Aorta (tissue), 5 donors: ENCODE measurements around the gene VAT1L. TPM values are rescaled to one million over a fixed set of nuclear protein-coding genes. Genes with fewer than 3 reads are reported as not detected.
A peak's percentile ranks its signal among the peaks of the same experiment; 100 is the strongest.

Experiments
- ATAC-seq: fragments of 200-7000 bp; cut with Tn5 transposase; one replicate; pipeline ENCODE4 v1.9.1; 2022; ENCODE audit warnings: moderate library complexity; ENCODE audit not compliant: low FRiP score
- DNase-seq, 2 donors: peaks; one replicate each; pipeline ENCODE4 v3.0.0-alpha.2; 2020
- H3K27ac ChIP-seq, 2 donors: one replicate each; pipeline ENCODE4 v1.5.1; 2013; ENCODE audit warnings: low read length in 2 of 2, mild to moderate bottlenecking in 2 of 2, moderate library complexity in 2 of 2, control low read depth in 1 of 2, inconsistent platforms in 1 of 2, low read depth in 1 of 2
- H3K27me3 ChIP-seq, 2 donors: one replicate each; pipeline ENCODE4 v1.6.1; 2013; ENCODE audit warnings: control low read depth in 1 of 2, low read length in 1 of 2, mild to moderate bottlenecking in 1 of 2, moderate library complexity in 1 of 2; ENCODE audit not compliant: insufficient read depth in 2 of 2, control insufficient read depth in 1 of 2
- H3K36me3 ChIP-seq, 2 donors: one replicate each; pipeline ENCODE4 v1.6.1; 2013; ENCODE audit warnings: control low read depth in 1 of 2, low read length in 1 of 2, mild to moderate bottlenecking in 1 of 2; ENCODE audit not compliant: insufficient read depth in 2 of 2, control insufficient read depth in 1 of 2
- H3K4me1 ChIP-seq, 2 donors: one replicate each; pipeline ENCODE4 v1.6.1; 2013; ENCODE audit warnings: low read length in 2 of 2, control low read depth in 1 of 2, mild to moderate bottlenecking in 1 of 2, moderate library complexity in 1 of 2; ENCODE audit not compliant: insufficient read depth in 2 of 2, control insufficient read depth in 1 of 2
- H3K4me3 ChIP-seq, 2 donors: one replicate each; pipeline ENCODE4 v1.5.1; 2013; ENCODE audit warnings: low read length in 2 of 2, control low read depth in 1 of 2, mild to moderate bottlenecking in 1 of 2
- H3K9me3 ChIP-seq: one replicate; pipeline ENCODE4 v1.6.1; 2013; ENCODE audit warnings: mild to moderate bottlenecking, low read length; ENCODE audit not compliant: control insufficient read depth
- WGBS, 2 donors: extraction: QIAGEN DNeasy Blood & Tissue Kit; methylation state at CpG; one replicate each; pipeline ENCODE4 v1.1.7; 2013; 5-methylcytosine and 5-hydroxymethylcytosine counted together
- intact Hi-C, 2 donors: fragments of 100-400 bp; cut with DNase I; formaldehyde crosslinking; loops; one replicate each; pipeline versions ENCODE4 v1.14.2 to v1.15.0; 2022
- polyA plus RNA-seq, 2 donors: library from polyadenylated mRNA; stranded (reverse); fragments of 200-250 nt; gene quantifications; one replicate each; pipeline ENCODE4 v1.2.3, GENCODE V29; 2013
- total RNA-seq, 2 donors: library from RNA; stranded (reverse); fragmentation: NEBNext Ultra II Directional; extraction: Animal tissue kit (Norgen Biotek cat#: 25700); gene quantifications; one replicate each; pipeline ENCODE4 v1.2.1, GENCODE V29; 2021
- donor health status: healthy with polysubstance abuse.
- donor health status: Bipolar disorder and iron deficiency.
- donor health status: DM: no; HTN: no; CAD: no.
- donor health status: DM: no; HTN: no; CAD: no.
- donor health status: DM: yes; HTN: yes; CAD: no.

Gene VAT1L
- total and polyA plus RNA-seq, 4 donors, result 9.3 to 28.4 (median 17.6) TPM

- Histone ChIP-seq H3K9me3 (no peaks in the 10 kb centered on the region), H3K36me3 (no peaks in the 10 kb centered on the region), H3K27ac (no peak overlapping the region), H3K4me1 (peaks cover 0 to 4% of the 10 kb centered on the region in 2 donors), H3K27me3 (no peaks in the 10 kb centered on the region), H3K4me3 (no peak overlapping the region)
- ATAC-seq (no peak), DNase-seq (no peak)
- intact Hi-C loops, result no loop called here
- 84 to 85% methylated on average over 7 of the region's 7 CpGs for WGBS, 2 donors
Measured at GRCh38 chr16:77877712-77878347, 89.5 kb downstream of the VAT1L start.

- Histone ChIP-seq H3K36me3 (no peaks in the 10 kb centered on the region), H3K9me3 (no peaks in the 10 kb centered on the region), H3K27me3 (no peaks in the 10 kb centered on the region), H3K27ac (peak overlapping the region in 1 of 2 donors; percentile 66), H3K4me3 (no peak overlapping the region), H3K4me1 (peaks cover 6 to 10% of the 10 kb centered on the region in 2 donors)
- ATAC-seq, result no peak
- intact Hi-C loops, result no loop called here
- no peak for DNase-seq
- WGBS, 2 donors, result 43 to 50% methylated on average over 2 of the region's 2 CpGs
Measured at GRCh38 chr16:77881355-77882030, 93.1 kb downstream of the VAT1L start.

- Histone ChIP-seq H3K4me3 (no peak overlapping the region), H3K27me3 (no peaks in the 10 kb centered on the region), H3K4me1 (peaks cover 6 to 10% of the 10 kb centered on the region in 2 donors), H3K27ac (no peak overlapping the region), H3K9me3 (no peaks in the 10 kb centered on the region), H3K36me3 (no peaks in the 10 kb centered on the region)
- ATAC-seq, result no peak
- no peak for DNase-seq
- WGBS, 2 donors, result 14 to 37% methylated on average over 1 of the region's 1 CpG
- intact Hi-C loops, result no loop called here
Measured at GRCh38 chr16:77882358-77882757, 94.0 kb downstream of the VAT1L start.

GRCh38 chr16:77885571-77886295 is 97.4 kb downstream of the VAT1L start:
- Histone ChIP-seq H3K9me3 (no peaks in the 10 kb centered on the region), H3K27me3 (no peaks in the 10 kb centered on the region), H3K27ac (peak overlapping the region; percentile 39 to 45), H3K4me1 (peaks cover 6 to 10% of the 10 kb centered on the region in 2 donors), H3K36me3 (no peaks in the 10 kb centered on the region), H3K4me3 (no peak overlapping the region)
- intact Hi-C loops, result loop anchor here in 1 of 2 donors (5.0 kb wide), 1 partner anchor 52 kb away; no protein-coding TSS in a partner anchor
- WGBS, 2 donors, result 21 to 26% methylated on average over 6 of the region's 6 CpGs
- no peak for DNase-seq
- no peak for ATAC-seq

- H3K4me3 ChIP-seq, result no peak overlapping the region
- no peak overlapping the region for H3K27ac ChIP-seq
- WGBS, 2 donors, result 52 to 62% methylated on average over 7 of the region's 7 CpGs
- no peak for ATAC-seq
- no peaks in the 10 kb centered on the region for H3K27me3 ChIP-seq
- H3K36me3 ChIP-seq, result no peaks in the 10 kb centered on the region
- no peak for DNase-seq
- H3K4me1 ChIP-seq, result peaks cover 2 to 10% of the 10 kb centered on the region in 2 donors
- no peaks in the 10 kb centered on the region for H3K9me3 ChIP-seq
- intact Hi-C loops, result loop anchor here in 1 of 2 donors (5.0 kb wide), 1 partner anchor 48 kb away; no protein-coding TSS in a partner anchor
Measured at GRCh38 chr16:77888871-77889270, 100.5 kb downstream of the VAT1L start.

GRCh38 chr16:77890075-77890474 is 101.7 kb downstream of the VAT1L start:
- Histone ChIP-seq H3K4me1 (peaks cover 0 to 3% of the 10 kb centered on the region in 2 donors), H3K27me3 (no peaks in the 10 kb centered on the region), H3K36me3 (no peaks in the 10 kb centered on the region), H3K4me3 (no peak overlapping the region), H3K27ac (no peak overlapping the region), H3K9me3 (no peaks in the 10 kb centered on the region)
- ATAC-seq (no peak), DNase-seq (no peak)
- intact Hi-C loops, result no loop called here

GRCh38 chr16:77894162-77894561 is 105.8 kb downstream of the VAT1L start:
- intact Hi-C loops, result no loop called here
- Histone ChIP-seq H3K36me3 (no peaks in the 10 kb centered on the region), H3K4me3 (no peak overlapping the region), H3K27me3 (no peaks in the 10 kb centered on the region), H3K4me1 (peaks cover 4 to 7% of the 10 kb centered on the region in 2 donors), H3K9me3 (no peaks in the 10 kb centered on the region), H3K27ac (no peak overlapping the region)
- ATAC-seq (no peak), DNase-seq (no peak)
- 55 to 59% methylated on average over 6 of the region's 6 CpGs for WGBS, 2 donors

- ATAC-seq (peak; percentile 34), DNase-seq (no peak)
- peak overlapping the region in 1 of 2 donors; percentile 54 for H3K27ac ChIP-seq
- no peaks in the 10 kb centered on the region for H3K9me3 ChIP-seq
- peaks cover 4 to 7% of the 10 kb centered on the region in 2 donors for H3K4me1 ChIP-seq
- H3K4me3 ChIP-seq, result no peak overlapping the region
- H3K27me3 ChIP-seq, result no peaks in the 10 kb centered on the region
- no peaks in the 10 kb centered on the region for H3K36me3 ChIP-seq
- 73 to 82% methylated on average over 6 to 7 of the region's 7 CpGs for WGBS, 2 donors
- intact Hi-C loops, result no loop called here
Measured at GRCh38 chr16:77895962-77896361, 107.6 kb downstream of the VAT1L start.
